Stimulated activated effector memory CD8-positive, alpha-beta T cell treated with anti-CD3 and anti-CD28 coated beads, Interleukin-12 subunit alpha, Interleukin-12 subunit beta, amount 100 ng/mL, for 72 hours (primary cell): ENCODE results near the gene HAPLN2.
A peak's percentile ranks its signal among the peaks of the same experiment; 100 is the strongest.

ENCODE experiments used
- ATAC-seq: fragments of 150-1000 bp; cut with Tn5 transposase; 2 replicates; pipeline ENCODE4 v1.10.0; 2021
- DNase-seq, 2 donors: peaks; one replicate each; pipeline ENCODE4 v3.0.0; 2021 to 2022; ENCODE audit warnings: low spot score in 2 of 2
- H3K27ac Mint-ChIP-seq: one replicate; pipeline ENCODE4 v1.8.0; 2022; ENCODE audit warnings: mild to moderate bottlenecking, mixed read lengths
- H3K36me3 Mint-ChIP-seq: one replicate; pipeline ENCODE4 v1.8.0; 2022; ENCODE audit warnings: mild to moderate bottlenecking, mixed read lengths
- H3K4me1 Mint-ChIP-seq: one replicate; pipeline ENCODE4 v1.8.0; 2022; ENCODE audit warnings: mixed read lengths
- H3K4me3 Mint-ChIP-seq: one replicate; pipeline ENCODE4 v1.8.0; 2022; ENCODE audit warnings: mild to moderate bottlenecking, mixed read lengths
- H3K9me3 Mint-ChIP-seq: one replicate; pipeline ENCODE4 v1.8.0; 2022; ENCODE audit warnings: mixed read lengths

HAPLN2 gene

DNA sequence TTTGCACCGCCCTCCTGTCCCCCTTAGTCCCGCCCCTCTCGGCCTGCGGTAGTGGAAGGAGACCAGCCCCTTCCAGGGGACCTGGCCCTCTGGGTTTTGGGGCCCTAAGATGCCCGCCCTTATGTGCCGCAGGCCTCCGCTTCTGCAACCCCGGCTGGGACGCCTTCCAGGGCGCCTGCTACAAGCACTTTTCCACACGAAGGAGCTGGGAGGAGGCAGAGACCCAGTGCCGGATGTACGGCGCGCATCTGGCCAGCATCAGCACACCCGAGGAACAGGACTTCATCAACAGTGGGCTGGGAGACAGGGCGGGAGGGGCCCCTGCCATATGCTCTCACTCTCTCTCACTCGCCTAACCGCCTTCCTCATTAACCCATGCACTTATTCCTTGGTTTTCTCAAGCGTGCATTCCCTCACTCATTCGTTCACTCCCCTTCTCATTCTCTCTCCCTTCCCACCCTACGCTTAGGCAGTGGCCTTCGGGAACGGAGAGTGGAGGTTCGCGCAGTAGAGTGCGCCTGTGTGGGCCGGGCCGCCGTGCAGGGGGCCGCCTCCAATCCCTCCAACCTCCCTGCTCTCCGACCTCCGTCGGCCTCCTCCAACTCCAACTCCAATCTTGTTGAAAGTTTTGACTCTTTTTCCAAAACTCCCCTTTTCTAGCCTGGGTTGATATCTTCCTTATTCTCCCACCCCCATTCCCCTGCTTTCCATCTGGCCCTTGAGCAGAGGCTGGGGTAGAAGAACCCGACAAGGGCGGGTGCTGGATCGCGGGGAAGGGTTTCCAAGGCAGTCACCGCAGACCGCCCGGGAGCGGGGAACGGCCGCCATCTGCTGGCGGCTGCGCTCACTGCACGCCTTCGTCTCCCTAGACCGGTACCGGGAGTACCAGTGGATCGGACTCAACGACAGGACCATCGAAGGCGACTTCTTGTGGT lies 37.9 kb downstream of the HAPLN2 start:
- Mint-ChIP-seq H3K4me1 (peaks cover 58% of the 10 kb centered on the region), H3K9me3 (no peaks in the 10 kb centered on the region), H3K36me3 (peaks cover 21% of the 10 kb centered on the region), H3K27ac (peak overlapping the region; percentile 23), H3K4me3 (peak overlapping the region; percentile 82)
- ATAC-seq, result peak; percentile 20
- peak; percentile 74 to 85 for DNase-seq

- H3K9me3 Mint-ChIP-seq, result no peaks in the 10 kb centered on the region
- peak overlapping the region; percentile 82 for H3K4me3 Mint-ChIP-seq
- H3K27ac Mint-ChIP-seq, result peak overlapping the region; percentile 23
- ATAC-seq, result no peak
- H3K4me1 Mint-ChIP-seq, result peaks cover 59% of the 10 kb centered on the region
- peaks cover 21% of the 10 kb centered on the region for H3K36me3 Mint-ChIP-seq
- DNase-seq, result no peak
These were observed 38.6 kb downstream of the HAPLN2 start for GRCh38 chr1:156657741-156658319.

DNA sequence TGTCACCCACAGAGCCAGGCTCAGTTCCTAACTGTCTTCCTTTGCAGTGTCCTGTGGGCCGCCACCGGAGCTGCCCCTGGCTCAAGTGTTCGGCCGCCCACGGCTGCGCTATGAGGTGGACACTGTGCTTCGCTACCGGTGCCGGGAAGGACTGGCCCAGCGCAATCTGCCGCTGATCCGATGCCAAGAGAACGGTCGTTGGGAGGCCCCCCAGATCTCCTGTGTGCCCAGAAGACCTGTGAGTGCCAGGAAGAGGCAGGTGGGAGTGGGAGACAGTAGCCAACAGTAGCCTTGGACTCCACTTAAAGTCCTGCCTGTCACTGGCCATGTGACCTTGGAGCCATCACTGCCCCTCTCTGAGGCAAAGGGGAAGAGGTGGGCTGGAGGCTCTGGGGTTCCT lies 39.3 kb downstream of the HAPLN2 start:
- ATAC-seq, result no peak
- Mint-ChIP-seq H3K27ac (peak overlapping the region; percentile 94), H3K36me3 (peaks cover 21% of the 10 kb centered on the region)

GRCh38 chr1:156658945-156659574 lies 39.8 kb downstream of the HAPLN2 start:
- H3K4me3 Mint-ChIP-seq, result peak overlapping the region; percentile 82
- H3K36me3 Mint-ChIP-seq, result peaks cover 21% of the 10 kb centered on the region
- H3K9me3 Mint-ChIP-seq, result no peaks in the 10 kb centered on the region
- ATAC-seq, result no peak
- H3K27ac Mint-ChIP-seq, result peak overlapping the region; percentile 94
- H3K4me1 Mint-ChIP-seq, result peaks cover 59% of the 10 kb centered on the region
- DNase-seq, result no peak

More for the DNA sequence above, 39.3 kb downstream of the HAPLN2 start:
- no peaks in the 10 kb centered on the region for H3K9me3 Mint-ChIP-seq
- no peak for DNase-seq
- peak overlapping the region; percentile 82 for H3K4me3 Mint-ChIP-seq
- peaks cover 59% of the 10 kb centered on the region for H3K4me1 Mint-ChIP-seq

- peak overlapping the region; percentile 94 for H3K27ac Mint-ChIP-seq
- H3K9me3 Mint-ChIP-seq, result no peaks in the 10 kb centered on the region
- ATAC-seq (no peak), DNase-seq (no peak)
- peak overlapping the region; percentile 82 for H3K4me3 Mint-ChIP-seq
- peaks cover 21% of the 10 kb centered on the region for H3K36me3 Mint-ChIP-seq
- peaks cover 59% of the 10 kb centered on the region for H3K4me1 Mint-ChIP-seq
These were observed 40.4 kb downstream of the HAPLN2 start for GRCh38 chr1:156659661-156659987.

GRCh38 chr1:156659988-156660751 lies 41.0 kb downstream of the HAPLN2 start:
- DNase-seq, result peak; percentile 98 to 99
- peak overlapping the region; percentile 94 for H3K27ac Mint-ChIP-seq
- peaks cover 59% of the 10 kb centered on the region for H3K4me1 Mint-ChIP-seq
- peak overlapping the region; percentile 82 for H3K4me3 Mint-ChIP-seq
- no peaks in the 10 kb centered on the region for H3K9me3 Mint-ChIP-seq
- peak; percentile 89 for ATAC-seq
- H3K36me3 Mint-ChIP-seq, result peaks cover 21% of the 10 kb centered on the region

DNA sequence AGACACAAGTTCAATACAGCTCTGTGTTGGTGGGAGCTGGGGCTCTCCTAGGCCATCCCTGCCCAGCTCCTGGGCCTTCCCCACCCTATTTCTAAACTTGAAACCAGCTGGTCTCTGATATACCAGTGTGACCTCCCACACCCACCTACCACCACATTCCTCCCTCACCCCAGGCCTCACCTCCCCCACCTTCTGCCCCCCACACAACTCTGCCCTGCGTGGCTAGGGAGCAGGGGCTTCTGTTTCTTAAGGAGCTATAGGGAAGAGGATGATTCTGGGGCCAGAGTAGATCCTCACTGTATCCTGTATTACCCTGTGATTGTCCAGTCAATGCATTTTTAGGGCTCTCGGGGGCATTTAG lies 41.5 kb downstream of the HAPLN2 start:
- Mint-ChIP-seq H3K27ac (peak overlapping the region; percentile 94), H3K4me1 (peaks cover 59% of the 10 kb centered on the region), H3K4me3 (peak overlapping the region; percentile 82), H3K9me3 (no peaks in the 10 kb centered on the region), H3K36me3 (peaks cover 21% of the 10 kb centered on the region)
- DNase-seq (no peak), ATAC-seq (peak; percentile 33)

DNA sequence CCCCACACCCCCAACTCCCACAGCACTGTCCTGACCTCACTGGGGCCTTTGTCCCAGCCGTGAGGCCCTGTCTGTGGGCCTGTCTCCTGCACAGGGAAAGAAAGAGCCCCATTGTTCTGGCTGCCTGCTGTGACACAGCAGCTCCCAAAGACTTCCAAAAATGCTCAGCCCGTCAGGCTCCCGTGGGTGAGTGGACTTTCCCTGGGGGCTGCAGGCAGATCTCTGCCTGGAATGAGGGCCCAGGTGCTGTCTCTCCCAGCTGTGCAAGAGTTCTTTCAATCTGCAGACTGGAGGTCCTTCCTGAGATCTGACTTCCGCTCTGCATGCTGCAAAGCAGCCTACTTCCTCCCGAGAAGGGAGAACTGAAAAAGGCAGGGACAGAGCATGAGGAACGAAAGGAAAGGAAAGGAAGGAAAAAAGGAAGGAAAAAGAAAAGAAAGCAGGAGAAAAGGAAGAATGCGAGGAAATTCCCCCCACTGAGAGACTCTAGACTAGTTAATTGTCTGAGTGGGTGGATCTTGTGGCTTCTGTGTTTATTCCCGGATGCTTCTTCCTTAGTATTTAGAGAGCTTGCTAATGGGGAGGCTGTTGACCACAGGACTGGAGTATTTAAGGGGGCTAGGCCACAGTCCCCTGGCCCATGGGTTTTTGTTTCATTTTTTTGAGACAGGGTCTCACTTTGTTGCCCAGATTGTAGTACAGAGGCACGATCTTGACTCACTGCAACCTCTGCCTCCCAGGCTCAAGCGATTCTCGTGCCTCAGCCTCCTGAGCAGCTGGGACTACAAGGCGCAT lies 43.0 kb downstream of the HAPLN2 start:
- DNase-seq, result no peak
- Mint-ChIP-seq H3K9me3 (no peaks in the 10 kb centered on the region), H3K36me3 (peaks cover 21% of the 10 kb centered on the region), H3K4me1 (peaks cover 53% of the 10 kb centered on the region), H3K27ac (peak overlapping the region; percentile 73), H3K4me3 (peak overlapping the region; percentile 82)
- ATAC-seq, result no peak

- Mint-ChIP-seq H3K4me1 (peaks cover 47% of the 10 kb centered on the region), H3K4me3 (no peak overlapping the region), H3K36me3 (peaks cover 21% of the 10 kb centered on the region), H3K27ac (peak overlapping the region; percentile 73), H3K9me3 (no peaks in the 10 kb centered on the region)
- ATAC-seq, result no peak
- no peak for DNase-seq
These were observed 43.5 kb downstream of the HAPLN2 start for GRCh38 chr1:156662800-156663055.

DNA sequence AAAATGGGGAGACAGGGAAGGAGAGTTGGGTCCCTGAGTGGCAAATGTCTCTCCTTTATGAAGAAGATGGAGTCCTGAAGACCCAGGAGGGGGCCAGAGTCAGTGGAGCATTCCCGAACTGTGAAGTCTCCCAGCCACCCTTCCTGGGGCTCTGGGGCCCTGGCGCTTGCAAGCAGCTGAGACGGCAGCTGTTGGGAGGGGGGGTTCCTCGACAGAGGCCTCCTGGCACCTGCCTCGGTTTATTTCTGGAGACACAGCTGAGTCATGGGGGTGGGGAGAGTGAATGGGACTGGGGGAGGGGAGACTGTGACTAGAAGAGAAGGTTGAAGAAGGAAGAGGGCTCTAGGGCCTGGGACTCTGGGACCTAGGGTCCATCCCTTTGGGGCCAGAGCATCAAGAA lies 44.0 kb downstream of the HAPLN2 start:
- H3K4me1 Mint-ChIP-seq, result peaks cover 43% of the 10 kb centered on the region
- peaks cover 21% of the 10 kb centered on the region for H3K36me3 Mint-ChIP-seq
- H3K9me3 Mint-ChIP-seq, result no peaks in the 10 kb centered on the region
- peak overlapping the region; percentile 73 for H3K27ac Mint-ChIP-seq
- ATAC-seq (no peak), DNase-seq (no peak)
- H3K4me3 Mint-ChIP-seq, result no peak overlapping the region

DNA sequence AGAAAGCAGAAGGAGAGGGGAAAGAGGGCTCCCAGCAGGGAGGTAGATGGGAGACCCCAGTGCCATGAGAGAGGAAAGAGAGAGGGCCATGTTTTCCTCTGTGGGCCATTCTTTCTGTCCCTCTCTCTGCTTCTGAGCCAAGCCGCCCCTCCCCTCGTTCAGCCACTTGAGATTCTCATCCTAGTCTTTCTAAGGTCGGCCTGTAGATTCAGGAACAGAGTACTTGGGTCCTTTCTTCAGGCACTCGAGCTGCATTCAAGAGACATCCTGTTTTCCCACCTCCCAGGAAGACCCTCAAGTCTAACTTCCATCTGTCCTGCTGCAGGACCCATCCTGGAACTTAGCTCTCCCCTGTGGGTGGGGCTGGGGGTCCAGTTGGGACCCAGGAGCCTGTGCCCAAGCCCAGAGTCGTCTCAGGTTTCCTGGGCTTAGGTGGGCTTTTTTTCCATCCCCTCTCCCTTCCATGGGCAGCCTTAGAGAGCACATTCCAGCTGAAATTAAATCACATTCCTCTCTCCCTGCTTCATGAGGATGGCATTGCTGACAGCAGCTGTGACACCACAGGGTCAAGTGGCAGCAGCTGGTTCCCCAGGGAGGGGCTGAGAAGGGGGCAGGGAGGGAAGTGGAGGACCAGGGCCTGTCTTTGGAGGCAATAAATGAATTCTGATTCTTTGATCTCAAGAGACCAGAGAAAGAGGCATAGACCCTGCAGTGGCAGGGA lies 45.0 kb downstream of the HAPLN2 start:
- Mint-ChIP-seq H3K27ac (peak overlapping the region; percentile 73), H3K4me1 (peaks cover 33% of the 10 kb centered on the region), H3K9me3 (no peaks in the 10 kb centered on the region), H3K36me3 (peaks cover 21% of the 10 kb centered on the region), H3K4me3 (no peak overlapping the region)
- ATAC-seq, result no peak
- no peak for DNase-seq

GRCh38 chr1:156664767-156665411 lies 45.7 kb downstream of the HAPLN2 start:
- ATAC-seq (no peak), DNase-seq (no peak)
- Mint-ChIP-seq H3K36me3 (peaks cover 15% of the 10 kb centered on the region), H3K9me3 (no peaks in the 10 kb centered on the region), H3K27ac (peak overlapping the region; percentile 73), H3K4me1 (peaks cover 26% of the 10 kb centered on the region), H3K4me3 (no peak overlapping the region)

DNA sequence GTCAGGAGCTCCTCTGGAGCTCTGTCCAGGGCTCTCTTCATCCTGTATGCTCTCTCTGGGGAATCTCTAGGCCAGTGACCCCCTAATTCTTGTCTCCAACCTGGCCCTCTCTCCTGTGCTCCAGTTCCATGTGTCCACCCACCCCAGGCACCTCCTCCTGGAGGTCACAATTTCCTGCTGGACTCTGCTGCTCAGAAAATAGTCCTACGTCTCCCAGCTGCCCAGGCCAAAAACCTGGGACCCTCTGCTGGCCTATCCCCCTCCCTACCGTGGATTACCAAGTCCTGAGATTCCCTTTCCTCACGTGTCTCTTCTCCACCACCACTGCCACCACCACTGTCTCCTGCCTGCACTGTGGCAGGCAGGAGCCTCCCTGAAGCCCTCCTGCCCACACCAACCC lies 46.3 kb downstream of the HAPLN2 start:
- peaks cover 19% of the 10 kb centered on the region for H3K4me1 Mint-ChIP-seq
- no peak for ATAC-seq
- H3K9me3 Mint-ChIP-seq, result no peaks in the 10 kb centered on the region
- H3K27ac Mint-ChIP-seq, result no peak overlapping the region
- peaks cover 9% of the 10 kb centered on the region for H3K36me3 Mint-ChIP-seq
- DNase-seq, result no peak
- no peak overlapping the region for H3K4me3 Mint-ChIP-seq
